Activated effector memory CD4-positive, alpha-beta T cell treated with anti-CD3 and anti-CD28 coated beads, Interleukin-2, amount 50 U/mL, for 16 hours (primary cell): ENCODE results near the gene MCM9.
"Not testable (repeated sequence)": the region's sequence is repeated elsewhere in the genome, so short reads cannot be mapped to it uniquely, and the experiment has no call there.

Source experiments
- DNase-seq: peaks from one replicate; pipeline ENCODE4 v3.0.0-alpha.2; 2020

Gene MCM9

GRCh38 chr6:118789419-118789818, 145.5 kb downstream of the MCM9 start:
- DNase-seq, result no peak

- DNase-seq, result no peak
Observed at GRCh38 chr6:118788702-118789101, 146.3 kb downstream of the MCM9 start.

- DNase-seq, result no peak
Observed at GRCh38 chr6:118787724-118788423, 147.1 kb downstream of the MCM9 start.

- DNase-seq, result no peak
Observed at GRCh38 chr6:118786596-118787453, 148.1 kb downstream of the MCM9 start.

- DNase-seq, result no peak
Observed at GRCh38 chr6:118785601-118786000, 149.4 kb downstream of the MCM9 start.

GRCh38 chr6:118784641-118785164, 150.3 kb downstream of the MCM9 start:
- no peak for DNase-seq

GRCh38 chr6:118783931-118784550, 150.9 kb downstream of the MCM9 start:
- no peak for DNase-seq

GRCh38 chr6:118782651-118783050, 152.3 kb downstream of the MCM9 start:
- no peak for DNase-seq

GRCh38 chr6:118781897-118782296, 153.1 kb downstream of the MCM9 start:
- DNase-seq, result no peak

GRCh38 chr6:118780668-118781067, 154.3 kb downstream of the MCM9 start:
- DNase-seq, result no peak

GRCh38 chr6:118776607-118777549, 158.1 kb downstream of the MCM9 start:
- DNase-seq, result peak; percentile 82

- no peak for DNase-seq
Observed at GRCh38 chr6:118775381-118775780, 159.6 kb downstream of the MCM9 start.

GRCh38 chr6:118774581-118774980, 160.4 kb downstream of the MCM9 start:
- no peak for DNase-seq

- DNase-seq, result no peak
Observed at GRCh38 chr6:118772886-118773285, 162.1 kb downstream of the MCM9 start.

GRCh38 chr6:118771253-118771652, 163.7 kb downstream of the MCM9 start:
- DNase-seq, result no peak

GRCh38 chr6:118770835-118771234, 164.1 kb downstream of the MCM9 start:
- no peak for DNase-seq

- no peak for DNase-seq
Observed at GRCh38 chr6:118770112-118770788, 164.7 kb downstream of the MCM9 start.

- DNase-seq, result no peak
Observed at GRCh38 chr6:118768904-118769325, 166.0 kb downstream of the MCM9 start.

GRCh38 chr6:118768441-118768840, 166.5 kb downstream of the MCM9 start:
- DNase-seq, result no peak

GRCh38 chr6:118765316-118765715, 169.6 kb downstream of the MCM9 start:
- not testable (repeated sequence) for DNase-seq

- DNase-seq, result no peak
Observed at GRCh38 chr6:118764766-118765165, 170.2 kb downstream of the MCM9 start.
